GM12892 (cell line): Measurements from ENCODE around the gene CDK18.

Experiments used
- POLR2A ChIP-seq: IDR thresholded peaks from 2 replicates; pipeline ENCODE4 v1.6.1; 2011; ENCODE audit warnings: low read depth, low read length, control low read depth
- POLR2AphosphoS5 ChIP-seq: IDR thresholded peaks from 2 replicates; pipeline ENCODE4 v1.6.1; 2011; ENCODE audit warnings: low read depth, low read length, control low read depth

GRCh38 chr1:205531191-205532025 lies 26.9 kb downstream of the CDK18 start:
- TF ChIP-seq POLR2A (no peak), POLR2AphosphoS5 (no peak)
